GM12801 (cell line): ENCODE results near the gene NEMF.

Source experiments
- TF ChIP-seq, protein P1 (sequence below): IDR thresholded peaks from one replicate; pipeline ENCODE4 v1.5.1; 2011; ENCODE audit warnings: control low read depth; ENCODE audit not compliant: insufficient read length; ENCODE audit errors: extremely low read depth

The NEMF gene

DNA sequence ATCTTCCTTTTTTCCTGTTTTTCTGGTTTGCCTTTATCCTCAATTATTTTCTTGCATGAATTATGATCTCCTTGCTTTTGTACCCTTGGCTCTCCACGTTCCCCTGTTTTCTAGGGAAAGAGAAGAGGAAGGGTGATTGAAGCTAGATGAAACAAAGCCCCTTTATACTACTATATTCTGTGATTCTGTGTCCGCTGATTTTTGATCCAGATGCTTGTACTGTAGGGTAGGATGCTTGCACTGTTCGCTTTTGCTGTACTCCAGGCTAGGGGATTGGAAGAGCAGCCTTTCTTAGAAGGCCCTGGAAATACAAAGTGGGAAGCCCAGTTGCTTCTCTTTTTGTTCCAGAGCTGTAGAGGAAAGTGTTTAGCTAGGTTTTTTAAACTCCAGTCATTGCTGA, 119.7 kb downstream of the NEMF start:
- TF ChIP-seq, protein P1, sequence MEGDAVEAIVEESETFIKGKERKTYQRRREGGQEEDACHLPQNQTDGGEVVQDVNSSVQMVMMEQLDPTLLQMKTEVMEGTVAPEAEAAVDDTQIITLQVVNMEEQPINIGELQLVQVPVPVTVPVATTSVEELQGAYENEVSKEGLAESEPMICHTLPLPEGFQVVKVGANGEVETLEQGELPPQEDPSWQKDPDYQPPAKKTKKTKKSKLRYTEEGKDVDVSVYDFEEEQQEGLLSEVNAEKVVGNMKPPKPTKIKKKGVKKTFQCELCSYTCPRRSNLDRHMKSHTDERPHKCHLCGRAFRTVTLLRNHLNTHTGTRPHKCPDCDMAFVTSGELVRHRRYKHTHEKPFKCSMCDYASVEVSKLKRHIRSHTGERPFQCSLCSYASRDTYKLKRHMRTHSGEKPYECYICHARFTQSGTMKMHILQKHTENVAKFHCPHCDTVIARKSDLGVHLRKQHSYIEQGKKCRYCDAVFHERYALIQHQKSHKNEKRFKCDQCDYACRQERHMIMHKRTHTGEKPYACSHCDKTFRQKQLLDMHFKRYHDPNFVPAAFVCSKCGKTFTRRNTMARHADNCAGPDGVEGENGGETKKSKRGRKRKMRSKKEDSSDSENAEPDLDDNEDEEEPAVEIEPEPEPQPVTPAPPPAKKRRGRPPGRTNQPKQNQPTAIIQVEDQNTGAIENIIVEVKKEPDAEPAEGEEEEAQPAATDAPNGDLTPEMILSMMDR = no peak
